Activated T-helper 17 cell treated with anti-CD3 and anti-CD28 coated beads, Interleukin-2, amount 50 U/mL, for 72 hours (primary cell): Measurements from ENCODE around the gene CLEC16A. TPM values are rescaled to one million over a fixed set of nuclear protein-coding genes. Genes with fewer than 3 reads are reported as not detected.
"Not testable (repeated sequence)": the region's sequence is repeated elsewhere in the genome, so short reads cannot be mapped to it uniquely, and the experiment has no call there.

ENCODE experiments used
- ATAC-seq: fragments of 150-1000 bp; cut with Tn5 transposase; replicated peaks from 2 replicates; pipeline ENCODE4 v1.10.0; 2021; ENCODE audit warnings: mild to moderate bottlenecking, moderate library complexity
- H3K27ac Mint-ChIP-seq: one replicate; pipeline ENCODE4 v1.8.0; 2022; ENCODE audit warnings: mixed read lengths
- H3K27me3 Mint-ChIP-seq: one replicate; pipeline ENCODE4 v1.8.0; 2022; ENCODE audit warnings: mixed read lengths
- H3K36me3 Mint-ChIP-seq: one replicate; pipeline ENCODE4 v1.8.0; 2022; ENCODE audit warnings: low read depth, mild to moderate bottlenecking, mixed read lengths
- H3K4me1 Mint-ChIP-seq: one replicate; pipeline ENCODE4 v1.8.0; 2022; ENCODE audit warnings: mixed read lengths
- H3K4me3 Mint-ChIP-seq: one replicate; pipeline ENCODE4 v1.8.0; 2022; ENCODE audit warnings: mild to moderate bottlenecking, mixed read lengths
- H3K9me3 Mint-ChIP-seq: one replicate; pipeline ENCODE4 v1.8.0; 2022; ENCODE audit warnings: mixed read lengths
- total RNA-seq, 2 donors: library from RNA; stranded (reverse); gene quantifications; one replicate each; pipeline ENCODE4 v1.2.3, GENCODE V29; 2022

The CLEC16A gene
- total RNA-seq, 2 donors from 2014 or later, result 24.3 to 24.8 TPM

DNA sequence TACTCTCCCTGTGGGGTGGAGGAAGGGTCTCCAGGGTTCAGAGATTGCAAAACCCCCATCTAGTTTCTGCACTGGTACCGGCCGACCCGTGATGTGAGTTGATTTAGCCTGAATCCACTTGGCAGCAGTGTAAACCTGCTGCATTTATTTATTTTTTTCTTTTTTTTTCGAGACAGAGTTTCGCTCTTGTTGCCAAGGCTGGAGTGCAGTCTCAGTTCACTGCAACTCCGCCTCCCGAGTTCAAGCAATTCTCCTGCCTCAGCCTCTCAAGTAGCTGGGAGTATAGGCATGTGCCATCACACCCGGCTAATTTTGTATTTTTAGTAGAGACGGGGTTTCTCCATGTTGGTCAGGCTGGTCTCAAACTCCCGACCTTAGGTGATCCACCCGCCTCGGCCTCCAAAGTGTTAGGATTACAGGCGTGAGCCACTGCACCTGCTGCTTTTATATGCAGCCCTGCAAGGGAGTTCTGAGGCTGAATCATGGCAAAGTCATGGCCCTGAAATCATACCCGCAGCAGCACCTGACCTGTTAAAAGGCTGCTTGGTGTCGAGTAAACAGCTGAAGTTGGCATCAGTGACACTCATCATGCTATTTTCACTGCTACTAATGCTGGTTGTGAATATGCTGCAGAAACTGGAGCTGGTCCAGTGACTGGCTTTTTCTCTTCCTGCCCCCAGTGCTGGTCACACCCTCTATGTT, 23.5 kb upstream of the CLEC16A start:
- H3K27ac Mint-ChIP-seq, result no peak overlapping the region
- peaks cover 5% of the 10 kb centered on the region for H3K36me3 Mint-ChIP-seq
- H3K9me3 Mint-ChIP-seq, result no peaks in the 10 kb centered on the region
- H3K27me3 Mint-ChIP-seq, result no peaks in the 10 kb centered on the region
- no peak overlapping the region for H3K4me3 Mint-ChIP-seq
- H3K4me1 Mint-ChIP-seq, result peaks cover 7% of the 10 kb centered on the region
- ATAC-seq, result no peak

DNA sequence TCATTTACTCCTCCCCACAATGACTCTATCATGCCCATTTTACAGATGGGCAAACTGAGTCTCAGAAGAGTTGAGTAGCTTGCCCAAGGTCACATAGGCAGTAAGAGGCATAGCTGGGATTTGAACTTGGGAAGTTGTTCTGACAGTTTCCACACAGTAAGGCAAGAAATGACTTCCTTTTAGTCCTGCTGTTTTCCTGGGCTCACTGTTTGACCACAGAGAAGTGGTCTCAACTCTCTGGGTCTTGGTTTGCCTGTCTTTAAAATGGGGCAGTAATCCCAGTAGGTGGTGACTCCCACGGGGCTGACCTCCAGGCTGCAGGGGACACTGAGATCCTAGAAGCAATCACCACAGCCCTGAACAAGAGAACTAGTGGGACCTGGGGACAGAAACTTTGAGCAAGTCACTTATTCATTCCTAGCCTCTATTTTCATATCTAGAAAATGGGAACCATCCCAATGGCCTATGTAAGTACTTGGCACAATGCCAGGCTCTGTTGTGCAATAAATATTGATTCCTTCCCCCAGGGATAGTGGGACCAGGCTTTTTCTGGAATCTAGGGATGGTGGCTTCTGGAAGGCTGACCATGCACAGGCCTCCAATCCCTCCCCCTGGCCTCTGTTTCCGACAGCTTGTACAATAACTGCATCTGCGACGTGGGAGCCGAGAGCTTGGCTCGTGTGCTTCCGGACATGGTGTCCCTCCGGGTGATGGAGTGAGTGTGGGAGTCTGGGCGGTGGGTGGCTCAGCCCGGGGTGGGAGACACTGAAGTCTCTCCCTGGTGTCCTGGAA, 22.6 kb upstream of the CLEC16A start:
- no peaks in the 10 kb centered on the region for H3K27me3 Mint-ChIP-seq
- H3K27ac Mint-ChIP-seq, result no peak overlapping the region
- H3K9me3 Mint-ChIP-seq, result no peaks in the 10 kb centered on the region

DNA sequence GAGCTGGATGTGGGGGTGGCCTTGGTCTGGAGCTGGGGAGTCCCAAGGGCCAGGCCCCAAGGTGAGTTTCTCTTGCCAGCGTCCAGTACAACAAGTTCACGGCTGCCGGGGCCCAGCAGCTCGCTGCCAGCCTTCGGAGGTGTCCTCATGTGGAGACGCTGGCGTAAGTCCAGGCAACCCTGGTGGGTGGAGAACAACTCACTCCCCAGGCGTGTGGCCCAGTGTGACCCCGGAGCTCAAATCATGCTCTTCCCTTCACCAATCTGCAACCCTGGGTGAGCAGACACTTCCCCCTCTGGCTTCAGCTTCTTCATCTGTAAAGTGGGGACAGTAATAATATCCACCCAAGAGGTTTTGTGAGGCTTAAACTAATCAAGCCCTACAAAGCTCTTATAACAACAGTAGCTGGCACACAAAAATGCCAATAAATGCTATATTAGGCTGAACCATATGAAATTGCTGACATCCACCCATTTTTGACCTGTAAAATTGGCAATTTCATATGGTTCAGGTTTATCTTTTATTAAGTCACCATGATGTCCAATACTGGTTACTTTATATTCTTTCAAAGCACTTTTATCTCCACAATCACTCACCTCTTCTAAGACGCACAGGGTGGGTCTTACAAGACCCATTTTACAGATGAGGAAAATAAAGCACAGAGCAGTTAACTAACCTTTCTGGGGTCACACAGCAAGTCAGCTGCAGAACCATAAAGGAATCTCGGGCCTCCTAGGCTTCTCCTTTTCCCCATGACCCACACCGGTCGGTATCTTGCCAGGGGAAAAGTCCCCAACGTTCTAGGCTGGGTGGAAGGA, 21.8 kb upstream of the CLEC16A start:
- no peak overlapping the region for H3K27ac Mint-ChIP-seq
- H3K36me3 Mint-ChIP-seq, result peaks cover 21% of the 10 kb centered on the region
- no peaks in the 10 kb centered on the region for H3K9me3 Mint-ChIP-seq
- H3K27me3 Mint-ChIP-seq, result no peaks in the 10 kb centered on the region
- no peak overlapping the region for H3K4me3 Mint-ChIP-seq
- no peak for ATAC-seq
- H3K4me1 Mint-ChIP-seq, result no peaks in the 10 kb centered on the region

More for the DNA sequence above, 22.6 kb upstream of the CLEC16A start:
- peaks cover 13% of the 10 kb centered on the region for H3K36me3 Mint-ChIP-seq
- H3K4me3 Mint-ChIP-seq, result no peak overlapping the region
- peaks cover under 1% of the 10 kb centered on the region for H3K4me1 Mint-ChIP-seq
- no peak for ATAC-seq

DNA sequence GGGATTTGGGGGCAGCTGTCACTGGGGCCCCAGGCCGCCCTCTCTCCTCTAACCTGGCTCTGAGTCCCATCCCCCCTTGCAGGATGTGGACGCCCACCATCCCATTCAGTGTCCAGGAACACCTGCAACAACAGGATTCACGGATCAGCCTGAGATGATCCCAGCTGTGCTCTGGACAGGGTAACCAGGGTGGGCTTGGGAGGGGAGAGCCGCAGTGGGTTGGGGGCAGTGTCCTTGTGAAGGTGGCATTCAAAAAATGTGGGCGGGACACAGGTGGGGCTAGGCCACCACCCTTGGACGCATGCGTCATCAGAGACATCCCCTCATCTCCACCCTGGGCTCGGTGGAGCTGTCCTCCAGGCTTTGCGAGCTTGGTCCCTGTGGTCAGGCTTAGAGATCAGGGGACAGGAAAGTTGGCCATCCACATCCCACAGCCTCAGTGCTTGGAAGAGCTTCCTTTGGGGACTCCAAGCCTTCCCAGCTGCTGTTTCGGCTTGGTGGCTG, 21.2 kb upstream of the CLEC16A start:
- Mint-ChIP-seq H3K4me3 (no peak overlapping the region), H3K27ac (no peak overlapping the region), H3K27me3 (no peaks in the 10 kb centered on the region)

DNA sequence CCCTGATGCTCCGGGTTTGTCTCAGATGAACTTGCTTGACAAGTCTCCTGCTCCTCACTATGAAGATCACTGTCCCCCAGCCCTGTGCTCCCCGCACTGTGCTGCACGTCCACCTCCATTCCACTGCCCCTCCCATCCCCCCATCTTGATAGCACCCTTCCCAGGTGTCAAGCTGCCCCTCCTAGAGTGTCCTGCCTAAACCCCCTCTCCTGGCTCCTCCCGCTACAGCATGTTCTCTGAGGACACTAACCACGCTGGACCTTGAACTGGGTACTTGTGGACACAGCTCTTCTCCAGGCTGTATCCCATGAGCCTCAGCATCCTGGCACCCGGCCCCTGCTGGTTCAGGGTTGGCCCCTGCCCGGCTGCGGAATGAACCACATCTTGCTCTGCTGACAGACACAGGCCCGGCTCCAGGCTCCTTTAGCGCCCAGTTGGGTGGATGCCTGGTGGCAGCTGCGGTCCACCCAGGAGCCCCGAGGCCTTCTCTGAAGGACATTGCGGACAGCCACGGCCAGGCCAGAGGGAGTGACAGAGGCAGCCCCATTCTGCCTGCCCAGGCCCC, 20.6 kb upstream of the CLEC16A start:
- Mint-ChIP-seq H3K27ac (no peak overlapping the region), H3K9me3 (no peaks in the 10 kb centered on the region), H3K36me3 (peaks cover 33% of the 10 kb centered on the region), H3K27me3 (no peaks in the 10 kb centered on the region), H3K4me1 (no peaks in the 10 kb centered on the region), H3K4me3 (no peak overlapping the region)
- no peak for ATAC-seq

More for the DNA sequence above, 21.2 kb upstream of the CLEC16A start:
- ATAC-seq, result no peak
- H3K36me3 Mint-ChIP-seq, result peaks cover 28% of the 10 kb centered on the region
- H3K9me3 Mint-ChIP-seq, result no peaks in the 10 kb centered on the region
- no peaks in the 10 kb centered on the region for H3K4me1 Mint-ChIP-seq

DNA sequence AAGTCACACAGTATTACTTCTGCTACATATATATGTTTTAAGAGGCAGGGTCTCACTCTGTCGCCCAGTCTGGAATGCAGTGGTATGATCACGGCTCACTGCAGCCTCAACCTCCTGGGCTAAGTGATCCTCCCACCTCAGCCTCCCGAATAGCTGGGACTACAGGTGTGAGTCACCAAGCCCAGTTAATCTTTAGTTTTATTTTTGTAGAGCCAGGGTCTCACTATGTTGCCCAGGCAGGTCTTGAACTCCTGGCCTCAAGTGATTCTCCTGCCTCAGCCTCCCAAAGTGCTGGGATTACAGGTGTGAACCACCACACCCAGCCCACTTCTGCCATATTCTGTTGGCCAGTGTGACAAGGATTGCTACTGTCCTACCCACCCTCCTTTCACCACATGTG, 19.1 kb upstream of the CLEC16A start:
- H3K27ac Mint-ChIP-seq, H3K4me1 Mint-ChIP-seq, ATAC-seq, H3K27me3 Mint-ChIP-seq, H3K4me3 Mint-ChIP-seq, H3K9me3 Mint-ChIP-seq: not testable (repeated sequence)
- peaks cover 42% of the 10 kb centered on the region for H3K36me3 Mint-ChIP-seq

DNA sequence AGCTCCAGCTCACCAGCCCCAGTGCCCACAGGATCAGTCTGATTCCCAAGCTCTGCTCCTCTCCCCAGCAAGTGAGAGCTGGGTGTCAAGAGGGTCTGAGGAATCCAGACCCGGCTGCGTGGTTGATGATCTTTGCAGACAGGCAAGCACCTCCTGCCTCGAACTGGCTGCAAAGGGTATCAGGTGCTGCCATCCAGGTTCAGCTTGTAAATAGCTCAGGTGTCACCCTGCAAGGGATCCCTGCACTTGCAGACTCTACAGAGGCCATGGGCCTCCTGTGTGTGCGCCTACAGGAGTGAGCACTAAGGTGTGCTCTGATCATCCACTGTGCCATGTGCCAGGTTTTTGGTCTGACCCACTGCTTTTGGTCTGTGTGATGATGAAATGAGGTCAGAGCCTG, 18.3 kb upstream of the CLEC16A start:
- no peaks in the 10 kb centered on the region for H3K4me1 Mint-ChIP-seq
- no peak overlapping the region for H3K4me3 Mint-ChIP-seq
- no peaks in the 10 kb centered on the region for H3K9me3 Mint-ChIP-seq
- ATAC-seq, result no peak
- no peaks in the 10 kb centered on the region for H3K27me3 Mint-ChIP-seq
- H3K27ac Mint-ChIP-seq, result no peak overlapping the region
- peaks cover 47% of the 10 kb centered on the region for H3K36me3 Mint-ChIP-seq

DNA sequence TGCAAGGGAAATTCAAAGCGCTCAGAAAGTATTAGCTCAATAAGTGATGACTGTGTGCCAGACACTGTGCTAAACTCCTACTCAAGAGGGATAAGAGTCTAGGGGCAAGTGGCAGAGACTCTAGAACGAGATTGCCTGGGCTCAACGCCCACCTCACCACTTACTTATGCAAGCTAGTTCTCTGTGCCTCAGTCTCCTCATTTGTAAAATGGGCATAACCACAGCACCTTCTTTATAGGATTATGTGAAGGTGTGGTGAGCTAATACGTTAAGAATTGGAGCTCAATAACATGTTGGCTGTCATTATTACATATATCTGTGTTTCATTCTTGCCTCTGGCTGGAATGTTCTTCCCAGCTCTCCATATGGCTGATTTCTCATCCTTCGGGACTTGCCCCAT, 17.5 kb upstream of the CLEC16A start:
- H3K36me3 Mint-ChIP-seq, result peaks cover 54% of the 10 kb centered on the region
- no peak overlapping the region for H3K27ac Mint-ChIP-seq
- no peak overlapping the region for H3K4me3 Mint-ChIP-seq
- no peak for ATAC-seq
- no peaks in the 10 kb centered on the region for H3K4me1 Mint-ChIP-seq
- H3K27me3 Mint-ChIP-seq, result no peaks in the 10 kb centered on the region
- H3K9me3 Mint-ChIP-seq, result no peaks in the 10 kb centered on the region

DNA sequence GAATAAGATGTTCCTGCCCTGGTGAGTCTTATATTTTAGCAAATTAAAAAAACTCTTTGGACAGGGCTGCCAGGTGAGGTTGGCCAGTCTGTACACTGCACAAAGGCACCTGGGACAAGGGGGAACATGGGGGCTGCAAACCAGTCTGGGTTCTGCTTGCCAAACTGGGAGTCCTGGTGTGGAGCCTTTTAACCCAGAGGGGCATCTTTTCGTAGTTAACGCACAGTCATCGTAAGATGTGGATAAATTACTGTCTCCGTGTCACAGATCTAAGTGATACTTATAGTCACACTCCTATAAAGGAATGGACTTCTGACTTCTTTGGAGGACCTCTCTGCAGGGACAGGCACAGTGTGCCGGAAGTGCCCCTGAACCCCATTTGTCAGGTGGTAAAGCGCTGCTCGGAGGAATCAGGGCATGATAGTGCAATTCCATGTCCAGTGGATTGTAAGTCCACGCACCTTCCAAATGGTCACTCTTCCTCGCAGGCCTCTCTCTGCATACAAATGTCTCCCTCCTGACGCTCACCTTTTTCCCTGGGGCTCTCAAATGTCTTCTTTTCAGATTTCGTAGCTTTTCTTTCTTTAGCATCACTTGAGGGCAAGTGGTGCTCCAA, 16.8 kb upstream of the CLEC16A start:
- H3K27me3 Mint-ChIP-seq, result no peaks in the 10 kb centered on the region
- ATAC-seq, result no peak
- no peaks in the 10 kb centered on the region for H3K9me3 Mint-ChIP-seq
- no peaks in the 10 kb centered on the region for H3K4me1 Mint-ChIP-seq
- H3K27ac Mint-ChIP-seq, result peak overlapping the region; percentile 42
- no peak overlapping the region for H3K4me3 Mint-ChIP-seq
- peaks cover 60% of the 10 kb centered on the region for H3K36me3 Mint-ChIP-seq

DNA sequence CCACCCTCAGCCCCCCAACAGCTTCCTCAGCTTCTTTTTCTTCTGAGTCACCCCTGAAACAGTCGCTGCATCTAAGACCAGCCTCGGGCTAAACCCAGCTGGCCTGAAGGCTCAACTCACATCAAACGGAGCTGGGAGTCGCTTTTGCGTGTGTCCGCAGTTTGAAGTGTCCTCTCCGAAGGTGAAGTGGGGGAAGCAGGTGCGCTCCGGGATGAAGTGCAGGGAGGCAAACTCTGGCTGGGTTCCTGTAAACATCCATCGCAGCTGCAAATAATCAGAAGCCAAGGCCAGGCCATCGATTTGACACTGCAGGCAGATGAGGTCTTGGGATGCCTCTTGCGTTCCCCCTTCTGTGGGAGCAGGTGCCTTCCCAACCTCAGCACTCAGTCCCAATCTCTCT, 15.3 kb upstream of the CLEC16A start:
- H3K36me3 Mint-ChIP-seq, result peaks cover 72% of the 10 kb centered on the region
- not testable (repeated sequence) for ATAC-seq, H3K27me3 Mint-ChIP-seq, H3K4me1 Mint-ChIP-seq, H3K9me3 Mint-ChIP-seq, H3K4me3 Mint-ChIP-seq, H3K27ac Mint-ChIP-seq

DNA sequence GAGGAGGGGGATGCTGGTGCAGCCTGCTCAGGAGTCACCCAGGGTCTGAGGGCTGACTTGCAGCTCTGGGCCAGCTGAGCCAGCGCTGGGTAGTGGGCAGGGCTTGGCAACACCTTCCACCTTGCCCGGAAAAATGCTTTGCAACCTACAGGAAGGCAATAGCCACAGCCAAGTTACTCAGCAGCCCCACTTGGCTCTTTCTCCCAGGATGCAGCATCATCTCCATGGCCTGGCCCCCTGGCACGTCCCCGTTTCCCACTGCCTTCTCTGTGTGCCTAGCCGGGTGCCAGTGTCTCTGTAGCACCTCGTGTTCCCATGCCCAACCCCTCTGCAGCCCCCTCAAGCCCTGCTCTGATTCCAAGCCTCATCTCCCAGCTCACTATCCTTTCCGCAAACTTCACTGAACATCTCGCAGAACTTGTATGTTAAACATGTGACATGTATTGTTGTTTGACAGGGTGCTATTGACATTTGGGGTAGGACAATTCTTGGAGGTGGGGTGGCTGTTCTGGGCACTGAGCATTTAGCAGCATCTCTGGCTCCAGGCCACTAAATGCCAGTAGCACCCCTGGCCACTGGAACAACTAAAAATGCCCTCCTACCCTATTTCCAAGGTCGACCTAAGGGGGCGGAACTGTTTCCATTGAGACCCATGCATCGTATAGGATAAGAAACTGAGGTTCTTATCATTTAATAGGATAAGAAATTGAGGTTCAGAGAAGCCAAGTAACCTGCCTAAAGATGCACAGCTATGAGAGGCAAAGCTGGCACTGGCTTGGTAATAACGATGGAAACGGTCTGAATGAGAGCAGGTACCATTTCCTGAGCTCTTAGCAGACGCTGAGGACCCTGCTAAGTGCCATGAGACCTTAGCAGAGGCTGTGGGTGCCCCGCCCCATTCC, 14.3 kb upstream of the CLEC16A start:
- H3K27ac Mint-ChIP-seq, result peak overlapping the region; percentile 7
- H3K4me3 Mint-ChIP-seq, result no peak overlapping the region
- no peaks in the 10 kb centered on the region for H3K9me3 Mint-ChIP-seq
- H3K4me1 Mint-ChIP-seq, result peaks cover 4% of the 10 kb centered on the region
- no peaks in the 10 kb centered on the region for H3K27me3 Mint-ChIP-seq
- ATAC-seq, result no peak
- peaks cover 79% of the 10 kb centered on the region for H3K36me3 Mint-ChIP-seq

DNA sequence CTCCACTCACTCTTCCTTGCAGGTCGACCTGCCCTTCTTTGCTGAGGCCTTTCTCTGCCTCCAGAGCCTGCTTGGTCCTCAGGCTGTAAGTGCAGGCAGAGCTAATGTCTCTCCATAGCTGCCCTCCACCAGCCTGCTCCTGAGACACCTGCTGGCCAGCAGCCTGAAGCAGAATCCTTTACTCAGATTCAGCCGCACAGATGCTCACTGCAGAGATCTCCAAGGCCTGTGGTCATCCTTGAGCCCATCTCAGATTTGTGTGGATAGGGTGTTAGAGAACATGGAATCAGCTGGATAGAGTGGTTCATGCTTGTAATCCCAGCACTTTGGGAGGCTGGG, 13.6 kb upstream of the CLEC16A start:
- Mint-ChIP-seq H3K9me3 (no peaks in the 10 kb centered on the region), H3K4me3 (no peak overlapping the region), H3K27ac (no peak overlapping the region), H3K27me3 (no peaks in the 10 kb centered on the region), H3K4me1 (peaks cover 8% of the 10 kb centered on the region), H3K36me3 (peaks cover 82% of the 10 kb centered on the region)
- no peak for ATAC-seq

DNA sequence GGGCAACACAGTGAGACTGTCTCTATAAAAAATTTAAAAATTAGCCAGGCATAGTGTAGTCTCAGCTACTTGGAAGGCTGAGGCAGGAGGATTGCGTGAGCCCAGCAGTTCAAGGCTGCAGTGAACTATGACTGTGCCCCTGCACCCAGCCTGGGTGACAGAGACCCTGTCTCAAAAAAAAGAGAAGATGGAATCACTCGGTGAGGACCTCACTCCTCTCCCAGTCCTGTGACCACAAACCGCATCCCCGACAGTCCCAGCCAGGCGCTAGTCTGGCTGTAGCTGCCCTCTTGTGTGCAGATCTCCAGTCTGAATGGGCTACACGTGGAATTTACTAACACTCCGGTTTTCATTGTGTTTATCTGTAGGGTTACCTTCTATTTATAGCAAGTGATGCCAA, 13.2 kb upstream of the CLEC16A start:
- Mint-ChIP-seq H3K36me3 (peaks cover 82% of the 10 kb centered on the region), H3K27me3 (no peaks in the 10 kb centered on the region), H3K4me1 (peaks cover 11% of the 10 kb centered on the region), H3K4me3 (no peak overlapping the region), H3K9me3 (no peaks in the 10 kb centered on the region), H3K27ac (no peak overlapping the region)
- no peak for ATAC-seq
